HL-60/S4 treated with retinoic acid at 250 ng/mL for 4 days and 3 days (cell line): Measurements from ENCODE around the gene EID3.
"Not testable (repeated sequence)": the region's sequence is repeated elsewhere in the genome, so short reads cannot be mapped to it uniquely, and the experiment has no call there.

ENCODE experiments used
- in situ Hi-C: fragments of 300-500 bp; cut with MboI; formaldehyde crosslinking; loops from 2 replicates; pipeline ENCODE4 v1.7.0; 2022; ENCODE audit warnings: low sequenced_read_pairs

EID3 gene

DNA sequence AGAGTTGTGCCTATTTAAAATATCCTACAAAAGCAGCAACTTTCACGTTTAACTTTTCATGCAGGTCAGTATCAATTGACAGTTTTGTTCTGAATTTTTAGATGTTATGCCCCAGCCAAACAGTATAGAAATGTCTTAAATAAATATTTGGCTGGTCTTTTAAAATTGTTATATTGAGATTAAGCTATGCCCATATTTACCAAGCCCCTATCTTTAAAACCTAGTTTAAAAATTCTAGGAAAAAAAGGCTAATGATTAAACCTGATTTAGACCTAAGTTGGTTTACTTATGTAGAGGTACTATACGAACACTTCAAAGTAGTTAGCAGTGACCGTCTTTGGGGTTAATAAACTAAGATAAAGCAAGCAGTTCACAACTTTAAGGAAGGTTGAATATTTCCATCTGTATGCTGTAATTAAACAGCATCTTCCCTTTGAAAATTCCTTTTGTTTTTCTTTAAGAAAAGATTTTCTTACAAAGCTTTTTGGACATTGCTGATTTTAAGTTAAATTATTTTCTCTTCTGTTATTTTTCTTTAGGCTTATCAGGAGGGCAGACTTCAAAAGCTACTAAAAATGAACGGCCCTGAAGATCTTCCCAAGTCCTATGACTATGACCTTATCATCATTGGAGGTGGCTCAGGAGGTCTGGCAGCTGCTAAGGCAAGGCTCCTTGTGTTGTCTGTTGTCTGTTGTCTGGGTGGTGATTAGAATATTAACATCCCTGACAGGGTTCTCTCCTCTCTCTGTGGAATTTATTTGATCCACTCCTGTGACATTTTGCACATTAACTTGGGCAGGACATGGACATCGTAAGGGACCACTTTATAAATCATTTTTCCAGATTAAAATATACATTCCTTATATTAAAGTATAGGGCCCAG, 7.5 kb downstream of the EID3 start:
- in situ Hi-C loops, result no loop called here

DNA sequence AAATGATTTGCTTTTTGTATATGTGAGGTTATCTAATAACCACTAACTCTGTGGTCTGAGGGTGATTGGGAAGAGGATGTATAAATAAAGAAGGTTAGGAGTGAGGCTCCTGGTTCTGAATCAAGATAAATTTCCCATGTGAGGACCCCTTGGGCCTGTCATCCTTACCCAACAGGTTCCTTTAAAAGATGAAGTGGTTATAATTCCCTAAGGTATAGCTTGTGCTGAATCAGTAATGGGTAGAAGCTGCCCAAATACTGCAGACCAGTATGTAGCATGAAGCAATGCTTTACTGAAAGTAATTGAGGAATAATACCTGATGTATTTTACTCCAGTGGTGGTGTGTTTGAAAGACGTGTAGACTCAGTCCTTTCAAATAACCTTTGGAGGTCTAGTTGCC, 8.7 kb downstream of the EID3 start:
- in situ Hi-C loops, result no loop called here

DNA sequence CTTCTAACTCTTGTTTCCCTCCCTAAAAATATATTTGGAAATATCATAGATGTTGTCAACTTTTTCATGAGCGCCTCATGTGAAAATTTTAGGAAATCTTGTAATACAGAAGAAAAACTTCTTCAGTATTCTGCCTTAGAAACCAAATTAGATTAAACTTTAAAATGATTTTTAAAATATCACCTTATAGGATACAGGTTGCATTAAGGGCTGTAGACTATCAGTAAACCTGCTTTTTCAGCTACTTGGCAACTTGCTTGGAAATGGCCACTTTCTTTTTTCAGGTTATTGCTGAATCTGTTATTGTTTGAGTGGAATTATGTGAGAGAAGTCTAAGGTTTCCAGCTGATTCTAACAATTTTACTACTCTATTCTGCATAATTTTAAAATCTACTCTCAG, 9.1 kb downstream of the EID3 start:
- in situ Hi-C loops, result no loop called here

DNA sequence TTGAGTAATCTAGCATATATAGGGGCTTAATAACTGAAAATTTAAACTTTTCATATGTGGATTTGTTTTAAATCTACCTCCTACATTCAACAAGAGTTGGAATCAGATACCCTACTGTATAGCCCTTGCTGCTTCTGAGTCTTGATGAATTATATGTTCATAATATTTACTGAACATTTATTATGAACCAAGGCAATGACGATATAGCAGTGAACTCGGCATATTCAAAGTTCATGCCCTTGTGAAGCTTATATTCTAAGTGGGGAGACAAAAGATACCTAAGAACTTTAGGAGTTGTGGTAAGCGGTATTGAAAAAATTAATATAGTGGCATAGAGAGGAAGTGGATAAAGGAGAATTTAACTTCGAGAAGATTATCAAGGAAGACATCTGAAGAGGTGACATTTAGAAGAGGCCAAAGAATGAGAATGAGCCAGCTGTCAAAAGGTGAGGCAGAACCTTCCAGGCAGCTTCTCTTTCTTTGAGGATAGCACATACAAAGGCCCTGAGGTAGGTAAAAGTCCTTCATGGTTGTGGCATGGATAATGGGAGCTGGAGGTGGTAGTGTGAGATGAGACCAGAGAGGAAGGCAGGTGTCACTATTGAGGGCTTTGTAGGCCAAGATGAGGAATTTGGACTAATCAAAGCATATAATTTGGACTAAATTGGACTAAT, 10.2 kb downstream of the EID3 start:
- in situ Hi-C loops, result no loop called here

DNA sequence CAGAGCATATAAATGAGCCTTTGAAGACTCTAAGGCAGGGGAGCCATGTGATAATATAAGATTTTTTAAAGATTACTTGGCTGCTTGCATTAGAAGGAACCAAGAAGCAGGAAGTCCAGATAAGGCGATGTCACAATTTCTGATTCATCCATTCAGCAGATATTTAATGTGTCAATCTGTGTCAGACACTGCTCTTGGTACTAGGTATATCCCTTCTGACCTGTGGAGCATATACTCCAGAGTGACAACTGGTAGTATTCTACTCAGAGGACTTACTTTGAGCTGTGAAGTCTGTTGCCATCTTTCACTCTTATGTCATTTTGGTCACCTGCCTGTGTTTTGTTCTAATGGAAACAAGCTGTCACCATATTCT, 10.7 kb downstream of the EID3 start:
- in situ Hi-C loops, result no loop called here

DNA sequence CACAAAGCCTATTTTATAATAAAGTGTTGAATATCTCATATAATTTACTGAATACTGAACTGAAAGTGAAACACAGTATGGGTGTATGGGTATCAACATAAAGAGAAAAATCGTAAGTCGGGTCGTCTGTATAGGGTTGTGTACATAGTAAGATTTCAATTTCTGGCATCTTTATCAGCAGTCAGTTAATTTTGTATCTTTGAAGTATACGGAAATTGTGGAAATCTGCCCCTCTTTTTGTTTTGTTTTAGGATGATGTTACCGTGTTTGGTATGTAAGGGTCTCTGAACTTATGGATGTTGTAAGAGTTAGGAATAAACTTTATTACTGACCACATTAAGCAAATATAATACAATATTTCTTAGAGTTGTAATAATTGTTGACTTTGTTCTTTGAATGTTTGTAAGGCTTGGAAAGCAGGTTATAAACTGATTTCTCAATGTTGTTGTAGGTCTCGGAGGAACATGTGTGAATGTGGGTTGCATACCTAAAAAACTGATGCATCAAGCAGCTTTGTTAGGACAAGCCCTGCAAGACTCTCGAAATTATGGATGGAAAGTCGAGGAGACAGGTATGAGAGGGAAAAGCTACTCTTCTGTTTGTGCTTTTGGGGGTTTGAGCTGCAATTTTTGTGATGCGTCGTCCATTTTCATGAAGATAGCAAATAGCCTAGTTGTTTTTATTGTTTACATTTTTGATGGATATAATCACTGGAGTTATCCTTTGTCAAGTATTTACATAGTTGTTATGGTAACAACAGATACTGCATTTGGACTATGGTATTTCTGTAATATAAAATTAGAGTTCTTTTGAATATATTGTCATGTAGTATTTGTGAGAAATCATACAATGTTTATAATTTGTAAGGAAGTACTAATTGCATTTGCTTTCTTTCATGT, 12.0 kb downstream of the EID3 start:
- in situ Hi-C loops, result no loop called here

DNA sequence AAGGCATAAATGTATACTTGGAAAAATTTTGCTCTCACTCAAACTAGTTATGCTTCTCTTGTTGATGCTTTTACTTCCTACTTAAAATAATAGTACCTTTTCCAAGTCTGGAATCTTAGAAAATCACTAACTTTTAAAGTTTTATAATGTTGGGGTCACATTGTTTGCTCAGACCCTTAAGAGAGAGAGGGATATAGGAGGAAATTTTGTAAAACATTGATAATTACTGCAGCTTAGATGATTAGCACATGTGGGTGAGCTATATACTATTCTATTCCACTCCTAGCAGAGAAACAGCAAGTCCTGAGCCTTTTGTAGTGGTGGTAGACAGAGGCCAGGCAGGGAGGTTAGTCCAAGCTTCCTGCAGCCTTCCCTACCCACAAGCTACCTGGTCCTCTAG, 13.4 kb downstream of the EID3 start:
- in situ Hi-C loops, result no loop called here

DNA sequence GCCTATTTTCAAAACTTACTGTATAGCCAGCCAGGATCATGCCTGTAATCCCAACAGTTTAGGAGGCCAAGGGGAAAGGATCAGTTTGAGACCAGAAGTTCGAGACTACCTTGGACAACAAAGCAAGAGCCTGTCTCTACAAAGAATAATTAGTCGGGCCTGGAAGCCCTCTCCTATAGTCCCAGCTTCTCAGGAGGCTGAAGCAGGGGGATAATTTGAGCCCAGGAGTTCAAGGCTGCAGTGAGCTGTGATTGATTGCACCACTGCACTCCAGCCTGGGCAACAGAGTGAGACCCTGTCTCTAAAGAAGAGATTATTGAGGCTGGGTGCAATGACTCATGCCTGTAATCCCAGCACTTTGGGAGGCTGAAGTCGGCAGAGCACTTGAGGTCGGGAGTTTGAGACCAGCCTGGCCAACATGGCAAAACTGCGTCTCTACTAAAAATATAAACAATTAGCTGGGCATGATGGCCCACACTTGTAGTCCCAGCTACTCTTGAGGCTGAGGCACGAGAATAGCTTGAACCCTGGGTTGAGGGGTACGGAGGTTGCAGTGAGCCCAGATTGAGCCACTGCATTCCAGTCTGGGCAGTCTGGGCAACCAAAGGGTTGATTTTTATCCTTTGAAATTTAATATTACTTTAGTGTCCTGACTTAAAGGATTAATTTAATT, 14.1 kb downstream of the EID3 start:
- in situ Hi-C loops, result no loop called here

DNA sequence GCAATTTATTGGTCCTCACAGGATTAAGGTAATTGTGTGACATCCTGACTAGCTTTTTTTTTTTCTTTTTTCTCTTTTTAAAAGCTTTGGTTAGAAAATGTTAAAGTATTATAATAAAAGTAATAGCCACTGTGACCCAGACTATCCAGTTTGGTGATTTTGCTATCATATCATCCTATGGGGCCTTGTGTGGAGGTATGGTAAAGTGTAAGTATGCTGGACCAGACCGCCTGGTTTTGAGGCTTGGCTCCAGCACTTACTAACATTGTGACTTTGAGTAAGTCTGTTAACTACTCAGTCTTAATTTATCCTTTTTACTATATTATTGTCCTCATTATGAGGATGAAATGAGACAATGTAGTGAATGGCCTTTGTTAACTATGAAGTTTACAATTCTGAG, 15.5 kb downstream of the EID3 start:
- in situ Hi-C loops, result no loop called here

DNA sequence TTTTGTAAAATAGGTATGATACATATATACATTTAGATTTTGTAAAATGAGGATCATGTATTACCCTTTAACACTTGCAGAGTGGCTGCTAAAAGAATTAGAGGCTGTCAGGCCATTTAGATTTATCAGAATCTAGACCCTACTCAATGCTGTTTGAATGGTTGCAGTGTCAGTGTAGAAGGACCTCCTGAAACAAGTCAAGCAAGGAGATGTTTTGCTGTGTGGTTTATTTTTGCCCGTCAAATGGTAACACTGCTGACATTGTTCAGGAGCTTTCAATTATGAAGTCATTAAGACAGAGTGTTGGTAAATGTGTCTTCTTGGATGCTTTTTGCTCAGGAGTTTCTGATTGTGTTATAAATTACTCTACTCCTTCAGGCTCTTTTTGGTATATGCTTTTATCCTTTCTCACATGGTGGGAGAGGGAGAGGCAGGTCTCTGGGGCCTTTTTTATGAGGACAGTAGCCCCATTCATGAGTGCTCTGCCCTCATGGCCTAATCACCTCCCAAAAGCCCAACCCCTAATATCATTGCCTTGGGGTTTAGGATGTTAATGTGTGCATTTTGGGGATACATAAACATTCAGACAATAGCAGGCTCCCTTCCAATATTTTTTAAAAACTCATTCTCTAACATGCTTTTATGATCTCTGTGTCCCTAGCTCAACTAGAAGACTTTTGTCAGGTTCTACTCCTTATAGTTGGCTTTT, 16.5 kb downstream of the EID3 start:
- in situ Hi-C loops, result no loop called here

DNA sequence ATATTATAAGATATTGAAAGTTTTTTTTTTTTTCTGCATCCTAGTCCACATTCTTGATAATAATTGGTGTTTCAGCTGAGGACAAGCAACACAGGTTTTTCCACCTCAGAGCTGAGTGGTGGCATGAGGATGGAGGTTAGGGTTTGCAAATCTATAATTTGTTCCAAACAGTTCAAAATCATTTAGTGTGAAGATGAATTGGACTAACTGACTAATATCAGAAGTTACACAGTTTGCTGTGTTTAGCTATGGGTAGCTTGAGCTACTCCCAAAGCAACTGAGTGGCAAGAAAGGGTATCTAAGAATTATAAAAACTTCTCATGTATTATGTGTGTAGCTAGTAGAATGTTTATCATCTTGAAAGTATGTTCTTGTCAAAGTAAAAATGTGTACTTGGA, 17.1 kb downstream of the EID3 start:
- in situ Hi-C loops, result no loop called here

DNA sequence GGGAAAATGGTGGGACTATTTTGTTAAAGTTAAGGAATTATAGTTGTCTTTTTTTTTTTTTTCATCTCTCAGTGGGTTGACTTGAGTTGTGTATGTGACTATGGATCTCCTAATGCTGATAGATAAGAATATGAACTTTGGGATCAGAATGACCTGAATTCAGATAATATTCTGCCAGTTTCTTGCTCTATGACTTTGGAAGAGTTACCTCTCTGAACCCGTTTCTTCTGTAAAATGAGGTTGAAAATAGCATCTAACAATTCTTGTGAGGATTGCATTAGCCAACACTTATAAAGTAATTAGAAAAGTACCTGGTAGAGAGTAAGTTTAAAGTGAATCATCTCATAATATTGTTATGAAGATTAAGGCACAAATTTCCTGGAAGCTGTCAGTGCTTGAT, 18.4 kb downstream of the EID3 start:
- in situ Hi-C loops, result no loop called here

DNA sequence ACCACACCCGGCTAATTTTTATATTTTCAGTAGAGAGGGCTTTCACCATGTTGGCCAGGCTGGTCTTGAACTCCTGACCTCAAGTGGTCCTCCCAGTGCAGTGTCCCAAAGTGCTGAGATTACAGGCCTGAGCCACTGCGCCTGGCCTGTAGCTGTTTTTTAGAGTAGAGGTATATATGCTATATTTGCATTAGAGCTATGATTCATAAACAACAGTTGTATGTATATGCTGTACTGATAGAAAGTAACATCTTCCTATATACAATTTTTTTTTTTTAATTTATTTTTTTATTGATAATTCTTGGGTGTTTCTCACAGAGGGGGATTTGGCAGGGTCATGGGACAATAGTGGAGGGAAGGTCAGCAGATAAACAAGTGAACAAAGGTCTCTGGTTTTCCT, 19.0 kb downstream of the EID3 start:
- in situ Hi-C loops, result not testable (repeated sequence)

DNA sequence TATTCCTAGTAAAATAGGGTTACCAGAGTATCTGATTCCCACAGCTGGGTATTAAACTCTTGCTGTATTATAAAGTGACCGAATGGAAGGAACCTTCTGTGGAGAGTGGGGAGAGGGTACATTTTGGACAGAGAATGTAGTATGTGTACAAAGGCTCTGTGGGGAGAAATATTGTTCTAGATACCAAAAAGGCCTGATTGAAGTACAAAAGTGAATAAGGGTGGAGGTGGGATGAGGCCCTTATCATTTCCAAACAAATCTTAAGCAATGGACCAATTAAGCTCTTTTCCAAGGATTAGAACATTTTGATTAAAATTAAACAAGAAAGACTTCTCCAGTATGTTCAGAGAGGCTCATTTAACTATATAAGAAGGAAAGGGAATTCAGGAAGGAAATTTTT, 20.4 kb downstream of the EID3 start:
- in situ Hi-C loops, result no loop called here

DNA sequence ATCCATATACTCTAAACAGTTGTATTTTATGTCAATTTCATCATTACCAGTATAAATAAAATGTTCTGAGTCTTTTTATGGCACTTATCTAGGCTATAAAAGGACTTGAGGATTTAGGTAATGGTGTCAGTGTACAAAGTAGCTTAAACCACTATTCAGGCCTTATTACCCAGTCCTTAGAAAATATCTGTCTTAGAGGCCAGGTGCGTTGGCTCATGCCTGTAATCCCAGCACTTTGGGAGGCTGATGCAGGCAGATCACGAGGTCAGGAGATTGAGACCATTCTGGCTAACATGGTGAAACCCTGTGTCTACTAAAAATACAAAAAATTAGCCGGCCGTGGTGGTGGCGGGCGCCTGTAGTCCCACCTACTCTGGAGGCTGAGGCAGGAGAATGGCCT, 24.7 kb downstream of the EID3 start:
- in situ Hi-C loops, result not testable (repeated sequence)

DNA sequence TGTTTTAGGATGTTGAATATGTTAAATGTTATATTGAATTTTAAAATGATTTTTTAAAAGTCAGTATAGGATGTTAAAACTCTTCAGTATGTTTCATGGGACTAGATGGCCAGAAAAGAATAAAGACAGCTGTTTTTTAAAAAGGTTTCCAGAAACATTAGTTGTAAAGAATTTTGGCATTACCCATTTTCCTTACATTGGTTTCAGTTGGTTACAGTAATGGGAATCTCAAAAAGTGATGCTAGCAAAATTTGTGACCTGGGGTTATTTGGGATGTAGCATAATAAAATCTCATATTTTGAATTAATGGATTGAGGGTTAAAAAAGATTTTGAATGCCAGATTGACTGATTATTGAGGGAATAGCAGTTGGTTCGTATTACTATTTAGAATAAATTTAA, 25.3 kb downstream of the EID3 start:
- in situ Hi-C loops, result no loop called here

DNA sequence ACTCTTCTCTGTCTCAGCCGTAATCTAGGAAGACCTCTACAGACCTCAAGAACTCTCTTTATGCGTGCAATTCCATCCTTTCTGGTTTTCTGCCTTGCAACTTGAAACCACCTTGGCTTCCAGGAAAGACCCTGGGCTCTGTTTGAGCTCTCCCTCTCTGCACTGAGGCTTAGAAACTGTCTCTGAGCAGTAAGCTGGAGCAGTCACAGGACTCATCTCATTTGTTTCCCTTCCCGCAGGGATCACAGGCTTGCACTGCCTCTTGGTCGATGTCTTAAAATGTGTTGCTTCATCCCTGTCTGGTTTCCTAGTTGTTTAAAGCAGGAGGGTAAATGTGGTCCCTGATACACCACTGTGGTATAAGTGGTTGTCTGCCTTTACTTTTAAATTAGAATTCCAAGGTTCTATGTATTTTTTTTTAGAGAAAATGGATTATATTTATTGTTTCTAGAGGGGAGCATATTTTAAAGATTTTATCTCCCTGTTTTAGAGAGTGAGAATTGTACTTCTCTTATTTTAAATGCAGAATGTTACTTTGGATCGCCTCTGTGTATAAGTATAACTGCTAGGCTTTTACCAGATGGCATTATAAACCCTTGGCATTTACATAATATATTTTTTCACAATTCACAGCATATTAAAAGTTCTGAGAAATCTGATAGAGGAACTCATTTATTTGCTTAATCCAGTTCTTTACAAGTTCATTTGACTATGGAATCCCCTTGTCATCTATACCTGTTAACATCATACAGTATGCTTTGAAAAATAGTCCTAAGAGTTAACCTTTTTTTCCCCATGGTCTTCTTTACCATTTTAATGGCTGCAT, 26.4 kb downstream of the EID3 start:
- in situ Hi-C loops, result no loop called here

DNA sequence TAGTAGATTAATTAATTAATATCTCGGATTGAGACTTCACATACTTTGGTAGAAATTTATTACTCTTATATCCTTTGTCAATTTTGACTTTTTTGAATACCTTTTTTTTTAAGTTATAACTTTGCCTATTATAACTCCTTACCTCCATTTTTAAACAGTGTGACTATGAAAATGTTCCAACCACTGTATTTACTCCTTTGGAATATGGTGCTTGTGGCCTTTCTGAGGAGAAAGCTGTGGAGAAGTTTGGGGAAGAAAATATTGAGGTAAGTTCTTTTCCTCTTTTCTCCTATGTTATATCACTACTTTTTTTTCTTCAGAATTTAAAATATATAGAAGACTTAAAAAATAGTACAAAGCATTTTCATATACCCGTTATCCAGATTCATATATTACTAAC, 27.8 kb downstream of the EID3 start:
- in situ Hi-C loops, result no loop called here

DNA sequence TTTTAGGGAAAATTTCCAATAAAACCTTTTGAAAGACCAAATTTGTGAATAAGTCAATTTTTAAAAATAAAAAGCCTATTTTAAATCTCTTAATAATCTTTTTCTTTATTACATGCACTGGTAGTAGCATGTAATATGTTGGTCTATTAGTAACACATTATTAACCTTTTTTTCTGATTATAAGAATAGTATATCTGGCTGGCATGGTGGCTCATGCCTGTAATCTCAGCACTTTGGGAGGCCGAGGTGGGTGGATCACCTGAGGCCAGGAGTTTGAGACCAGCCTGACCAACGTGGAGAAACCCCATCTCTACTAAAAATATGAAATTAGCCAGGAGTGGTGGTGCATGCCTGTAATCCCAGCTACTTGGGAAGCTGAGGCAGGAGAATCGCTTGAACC, 28.7 kb downstream of the EID3 start:
- in situ Hi-C loops, result not testable (repeated sequence)
